GM18508 (cell line): ENCODE data around the gene MRGPRG.

ENCODE experiments used
- ATAC-seq: cut with Tn5 transposase; IDR thresholded peaks from one replicate; pipeline ENCODE4 v1.9.1; 2021; ENCODE audit warnings: moderate number of reproducible peaks; ENCODE audit not compliant: insufficient read depth, unreplicated experiment

MRGPRG gene

GRCh38 chr11:3195251-3196160 lies 23.1 kb downstream of the MRGPRG start:
- no peak for ATAC-seq

- ATAC-seq: no peak
Measured at GRCh38 chr11:3194016-3194816, 24.4 kb downstream of the MRGPRG start.

GRCh38 chr11:3193373-3194015 lies 25.1 kb downstream of the MRGPRG start:
- no peak for ATAC-seq

GRCh38 chr11:3192511-3193372 lies 25.9 kb downstream of the MRGPRG start:
- no peak for ATAC-seq

GRCh38 chr11:3191586-3192324 lies 26.9 kb downstream of the MRGPRG start:
- no peak for ATAC-seq

GRCh38 chr11:3190600-3190999 lies 28.0 kb downstream of the MRGPRG start:
- ATAC-seq: no peak

- no peak for ATAC-seq
Measured at GRCh38 chr11:3189886-3190583, 28.6 kb downstream of the MRGPRG start.

- no peak for ATAC-seq
Measured at GRCh38 chr11:3189196-3189843, 29.3 kb downstream of the MRGPRG start.

- no peak for ATAC-seq
Measured at GRCh38 chr11:3188496-3189195, 30.0 kb downstream of the MRGPRG start.

- no peak for ATAC-seq
Measured at GRCh38 chr11:3186166-3186953, 32.3 kb downstream of the MRGPRG start.

GRCh38 chr11:3184732-3185347 lies 33.8 kb downstream of the MRGPRG start:
- ATAC-seq: no peak

GRCh38 chr11:3183523-3183922 lies 35.1 kb downstream of the MRGPRG start:
- no peak for ATAC-seq

GRCh38 chr11:3182462-3182852 lies 36.2 kb downstream of the MRGPRG start:
- ATAC-seq: no peak

GRCh38 chr11:3181725-3182461 lies 36.7 kb downstream of the MRGPRG start:
- ATAC-seq: no peak

- no peak for ATAC-seq
Measured at GRCh38 chr11:3180869-3181268, 37.7 kb downstream of the MRGPRG start.

GRCh38 chr11:3178349-3178748 lies 40.3 kb downstream of the MRGPRG start:
- ATAC-seq: no peak
